22Rv1 (cell line): ENCODE data around the gene KCNJ15.

ENCODE experiments used
- H3K27ac ChIP-seq: fragments of 450-650 bp; 2 replicates; pipeline ENCODE4 v1.5.1; 2017
- ZFX ChIP-seq: fragments of 450-650 bp; IDR thresholded peaks from 2 replicates; pipeline ENCODE4 v1.6.1; 2017; ENCODE audit warnings: antibody characterized with exemption, borderline replicate concordance
- TF ChIP-seq, protein P1 (sequence below): fragments of 450-650 bp; IDR thresholded peaks from 2 replicates; pipeline ENCODE4 v1.5.1; 2017; ENCODE audit warnings: mild to moderate bottlenecking

The KCNJ15 gene

DNA sequence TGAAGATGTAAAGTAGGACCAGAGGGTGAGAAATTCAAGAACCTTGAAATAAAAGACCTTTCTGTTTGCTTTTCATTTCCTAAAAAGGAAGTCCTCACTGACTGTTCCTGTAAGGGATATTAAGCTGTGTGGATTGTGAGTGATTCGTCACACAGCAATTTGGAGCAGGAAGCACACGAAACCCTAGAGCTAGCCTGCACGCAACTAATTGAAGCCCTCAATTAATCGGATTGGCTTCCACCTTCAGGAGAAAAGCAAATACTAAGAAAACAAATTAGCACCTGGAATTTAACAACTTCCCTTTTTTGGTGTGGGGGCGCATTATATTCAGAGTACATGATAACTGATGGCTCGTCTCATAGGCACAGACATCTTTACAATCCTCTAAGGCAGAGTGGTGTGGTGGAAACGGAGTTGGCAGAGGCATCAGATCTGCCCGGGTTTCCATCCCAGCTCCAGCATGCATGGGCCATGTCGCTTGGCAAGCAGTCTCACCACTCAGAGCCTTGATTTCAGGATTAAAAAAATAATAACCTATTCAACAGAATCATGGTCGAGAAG, 95.2 kb downstream of the KCNJ15 start:
- TF ChIP-seq, protein P1, sequence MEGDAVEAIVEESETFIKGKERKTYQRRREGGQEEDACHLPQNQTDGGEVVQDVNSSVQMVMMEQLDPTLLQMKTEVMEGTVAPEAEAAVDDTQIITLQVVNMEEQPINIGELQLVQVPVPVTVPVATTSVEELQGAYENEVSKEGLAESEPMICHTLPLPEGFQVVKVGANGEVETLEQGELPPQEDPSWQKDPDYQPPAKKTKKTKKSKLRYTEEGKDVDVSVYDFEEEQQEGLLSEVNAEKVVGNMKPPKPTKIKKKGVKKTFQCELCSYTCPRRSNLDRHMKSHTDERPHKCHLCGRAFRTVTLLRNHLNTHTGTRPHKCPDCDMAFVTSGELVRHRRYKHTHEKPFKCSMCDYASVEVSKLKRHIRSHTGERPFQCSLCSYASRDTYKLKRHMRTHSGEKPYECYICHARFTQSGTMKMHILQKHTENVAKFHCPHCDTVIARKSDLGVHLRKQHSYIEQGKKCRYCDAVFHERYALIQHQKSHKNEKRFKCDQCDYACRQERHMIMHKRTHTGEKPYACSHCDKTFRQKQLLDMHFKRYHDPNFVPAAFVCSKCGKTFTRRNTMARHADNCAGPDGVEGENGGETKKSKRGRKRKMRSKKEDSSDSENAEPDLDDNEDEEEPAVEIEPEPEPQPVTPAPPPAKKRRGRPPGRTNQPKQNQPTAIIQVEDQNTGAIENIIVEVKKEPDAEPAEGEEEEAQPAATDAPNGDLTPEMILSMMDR, result no peak
- no peak for TF ChIP-seq ZFX
- no peak overlapping the region for H3K27ac ChIP-seq

DNA sequence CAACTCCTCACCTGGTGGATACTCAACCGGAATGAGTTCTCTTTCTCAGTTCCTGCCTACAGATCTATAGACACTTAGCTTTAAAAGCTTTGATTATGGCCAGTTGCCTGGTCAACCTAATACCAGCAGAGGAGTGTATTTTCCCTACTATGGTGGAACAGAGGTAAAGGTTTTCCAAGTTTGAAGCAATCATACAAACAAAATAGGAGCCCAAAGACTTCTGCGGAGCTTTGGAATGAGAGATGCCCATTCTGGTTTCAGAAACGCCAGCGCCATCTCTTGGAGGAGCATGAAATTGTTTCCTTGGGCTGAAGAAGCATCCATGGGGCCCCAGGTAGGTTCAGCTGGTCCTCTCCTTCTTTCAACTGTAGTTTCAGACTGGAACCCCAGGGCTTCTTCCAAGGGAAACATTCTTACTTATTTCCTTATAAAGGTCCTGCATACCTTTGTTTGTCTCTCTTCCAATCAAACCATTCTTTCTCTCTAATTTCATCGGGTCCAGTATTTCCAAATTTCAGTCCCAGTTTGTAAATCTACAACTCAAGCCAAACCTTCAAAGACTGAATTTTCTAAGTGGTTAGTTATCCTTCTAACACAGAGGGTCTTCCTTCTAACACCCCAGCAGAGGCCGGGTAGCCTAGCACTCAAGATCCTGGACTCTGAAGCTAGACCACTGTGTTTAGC, 95.9 kb downstream of the KCNJ15 start:
- TF ChIP-seq, protein P1, result peak; percentile 72
- TF ChIP-seq ZFX, result no peak
- H3K27ac ChIP-seq, result no peak overlapping the region

DNA sequence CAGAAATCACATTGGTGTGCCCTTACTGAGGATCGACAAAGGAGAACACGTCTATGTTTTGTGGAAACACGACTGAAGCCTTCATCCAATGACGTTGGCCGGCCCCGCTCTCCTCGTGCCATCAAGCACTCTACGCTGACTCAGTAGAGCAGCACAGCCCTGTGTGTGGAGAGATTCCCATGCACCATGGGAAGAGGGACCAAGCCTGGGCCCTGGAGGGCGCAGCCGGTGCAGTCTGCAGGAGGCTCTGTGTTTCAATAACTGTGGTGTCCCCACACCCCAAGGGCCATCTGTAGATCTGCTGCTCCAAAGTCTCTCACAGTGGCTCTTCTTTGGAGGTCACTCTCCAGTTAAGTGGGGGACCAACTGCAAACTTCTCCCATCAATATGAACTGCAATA, 97.4 kb downstream of the KCNJ15 start:
- no peak overlapping the region for H3K27ac ChIP-seq
- TF ChIP-seq, protein P1, result no peak
- no peak for TF ChIP-seq ZFX

DNA sequence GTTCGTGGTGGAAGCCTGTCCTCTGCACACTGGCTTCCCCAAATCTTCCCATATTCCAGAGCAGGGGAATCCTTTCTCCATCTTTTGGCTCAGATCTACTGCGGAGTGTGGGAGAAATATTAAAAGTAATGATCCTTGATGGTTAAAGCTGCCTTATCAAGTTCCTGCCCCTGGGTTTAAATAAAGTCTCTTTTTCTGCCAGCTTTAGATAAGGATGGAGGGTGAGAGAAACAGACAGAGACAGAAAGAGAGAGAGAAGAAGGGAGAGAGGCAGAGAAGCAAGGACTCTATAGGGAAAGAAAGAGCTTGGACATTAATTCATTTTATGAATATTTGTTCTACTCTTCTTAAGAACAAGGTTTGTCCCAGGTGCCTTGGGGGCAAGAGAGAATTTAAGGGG, 98.0 kb downstream of the KCNJ15 start:
- H3K27ac ChIP-seq, result no peak overlapping the region
- TF ChIP-seq, protein P1, result no peak
- no peak for TF ChIP-seq ZFX

DNA sequence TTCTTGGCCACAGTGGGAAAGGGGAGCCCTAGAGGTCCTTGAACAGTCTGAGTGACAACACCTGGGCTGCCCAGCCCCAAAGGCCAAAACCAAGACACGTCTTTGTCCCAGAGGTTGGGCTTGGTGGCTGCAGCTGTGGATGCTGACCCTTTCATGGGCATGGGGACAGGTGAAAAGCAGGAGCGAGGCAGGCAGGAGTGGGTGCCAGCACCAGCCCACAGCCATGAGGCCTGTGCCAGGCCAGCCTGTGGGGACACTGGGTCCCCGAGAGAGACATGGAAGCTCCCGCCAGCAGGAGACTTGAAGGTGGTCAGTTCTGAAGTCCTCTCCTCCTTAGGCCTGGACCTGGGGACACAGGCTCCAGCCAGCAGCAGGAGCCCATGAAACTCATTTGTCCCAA, 98.6 kb downstream of the KCNJ15 start:
- H3K27ac ChIP-seq, result no peak overlapping the region
- no peak for TF ChIP-seq ZFX
- TF ChIP-seq, protein P1, result no peak

DNA sequence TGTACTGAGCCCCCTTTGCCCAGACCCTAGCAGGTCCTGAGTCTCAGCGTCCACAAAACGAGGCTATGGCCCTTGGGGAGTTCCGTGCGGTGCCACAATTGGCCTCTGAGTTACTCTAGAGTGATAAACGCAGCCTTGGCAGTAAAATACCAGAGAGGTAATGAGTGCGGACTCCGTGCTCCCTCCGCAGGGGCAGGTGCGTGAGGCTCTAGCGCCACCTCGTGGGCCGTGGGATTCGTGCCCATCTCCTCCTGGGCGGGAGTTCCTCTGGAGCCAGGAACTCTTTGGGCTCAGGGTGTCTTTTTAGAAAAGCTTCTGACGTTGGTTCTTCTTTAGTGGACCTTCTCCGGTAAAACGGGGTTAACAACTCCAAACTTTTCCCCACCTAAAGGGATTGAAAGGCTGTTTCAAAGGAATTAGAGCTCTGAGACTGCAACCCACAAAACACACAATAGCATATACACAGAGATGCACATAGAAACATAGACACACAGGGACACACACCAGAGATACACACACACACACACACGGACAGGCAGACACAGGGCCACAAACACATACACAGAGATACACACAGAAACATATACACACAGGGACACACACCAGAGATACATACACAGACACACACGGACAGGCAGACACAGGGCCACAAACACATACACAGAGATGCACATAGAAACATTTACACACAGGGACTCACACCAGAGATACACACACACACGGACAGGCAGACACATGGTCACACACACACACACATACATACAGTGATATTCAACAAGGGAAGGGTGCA, 99.4 kb downstream of the KCNJ15 start:
- no peak overlapping the region for H3K27ac ChIP-seq
- TF ChIP-seq ZFX, result no peak
- TF ChIP-seq, protein P1, result peak; percentile 96
